ENCODE results near the gene PPDPF.

DNA sequence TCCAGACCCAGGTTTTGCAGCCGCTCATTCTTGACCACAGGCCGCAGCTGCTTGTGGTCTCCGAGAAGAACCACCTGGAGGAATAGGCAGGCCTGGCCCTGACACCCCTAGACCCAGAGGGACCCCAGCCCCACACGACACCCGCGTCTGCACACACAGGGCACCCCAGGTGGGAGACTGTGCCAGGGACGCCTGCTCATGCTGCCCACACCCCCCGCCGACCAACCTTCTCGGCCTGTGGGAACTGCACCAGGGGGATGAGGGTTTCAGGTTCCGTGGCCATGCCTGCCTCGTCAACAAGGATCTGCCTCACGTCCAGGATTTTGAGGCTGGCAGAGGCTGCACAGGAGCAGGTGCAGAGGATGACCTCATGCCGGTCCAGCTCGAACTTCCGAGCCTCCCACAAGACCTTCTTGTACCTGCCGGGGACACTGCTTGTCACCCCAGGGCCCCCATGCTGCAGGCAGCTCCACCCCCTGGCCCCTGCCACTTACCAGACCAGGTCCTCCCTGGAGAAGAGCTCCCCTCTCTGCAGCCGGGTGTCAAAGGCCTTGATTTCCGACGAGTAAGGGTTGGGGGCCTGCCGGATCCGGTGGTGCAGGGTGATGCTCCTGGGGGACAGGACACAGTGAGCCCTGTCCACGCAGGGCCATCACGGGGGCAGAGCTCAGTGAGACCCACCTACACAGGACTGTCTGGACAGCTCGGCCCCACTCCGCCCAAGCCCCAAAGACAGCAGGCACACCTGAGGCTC lies 40.5 kb downstream of the PPDPF start:
- no peak for TF ChIP-seq POLR2A (IDR thresholded peaks at IDR 0.05)
- TF ChIP-seq, protein P1, sequence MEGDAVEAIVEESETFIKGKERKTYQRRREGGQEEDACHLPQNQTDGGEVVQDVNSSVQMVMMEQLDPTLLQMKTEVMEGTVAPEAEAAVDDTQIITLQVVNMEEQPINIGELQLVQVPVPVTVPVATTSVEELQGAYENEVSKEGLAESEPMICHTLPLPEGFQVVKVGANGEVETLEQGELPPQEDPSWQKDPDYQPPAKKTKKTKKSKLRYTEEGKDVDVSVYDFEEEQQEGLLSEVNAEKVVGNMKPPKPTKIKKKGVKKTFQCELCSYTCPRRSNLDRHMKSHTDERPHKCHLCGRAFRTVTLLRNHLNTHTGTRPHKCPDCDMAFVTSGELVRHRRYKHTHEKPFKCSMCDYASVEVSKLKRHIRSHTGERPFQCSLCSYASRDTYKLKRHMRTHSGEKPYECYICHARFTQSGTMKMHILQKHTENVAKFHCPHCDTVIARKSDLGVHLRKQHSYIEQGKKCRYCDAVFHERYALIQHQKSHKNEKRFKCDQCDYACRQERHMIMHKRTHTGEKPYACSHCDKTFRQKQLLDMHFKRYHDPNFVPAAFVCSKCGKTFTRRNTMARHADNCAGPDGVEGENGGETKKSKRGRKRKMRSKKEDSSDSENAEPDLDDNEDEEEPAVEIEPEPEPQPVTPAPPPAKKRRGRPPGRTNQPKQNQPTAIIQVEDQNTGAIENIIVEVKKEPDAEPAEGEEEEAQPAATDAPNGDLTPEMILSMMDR (IDR thresholded peaks at IDR 0.05), result no peak

All from uterus (tissue), 2 donors.